Cerebellar cortex (tissue), 1 donor: Measurements from ENCODE around the gene BRSK1.

Source experiments
- DNase-seq: peaks from one replicate; pipeline ENCODE4 v3.0.0-alpha.2; 2015; ENCODE audit warnings: low spot score

BRSK1 gene

GRCh38 chr19:55273978-55274707, 9.7 kb upstream of the BRSK1 start:
- no peak for DNase-seq

DNA sequence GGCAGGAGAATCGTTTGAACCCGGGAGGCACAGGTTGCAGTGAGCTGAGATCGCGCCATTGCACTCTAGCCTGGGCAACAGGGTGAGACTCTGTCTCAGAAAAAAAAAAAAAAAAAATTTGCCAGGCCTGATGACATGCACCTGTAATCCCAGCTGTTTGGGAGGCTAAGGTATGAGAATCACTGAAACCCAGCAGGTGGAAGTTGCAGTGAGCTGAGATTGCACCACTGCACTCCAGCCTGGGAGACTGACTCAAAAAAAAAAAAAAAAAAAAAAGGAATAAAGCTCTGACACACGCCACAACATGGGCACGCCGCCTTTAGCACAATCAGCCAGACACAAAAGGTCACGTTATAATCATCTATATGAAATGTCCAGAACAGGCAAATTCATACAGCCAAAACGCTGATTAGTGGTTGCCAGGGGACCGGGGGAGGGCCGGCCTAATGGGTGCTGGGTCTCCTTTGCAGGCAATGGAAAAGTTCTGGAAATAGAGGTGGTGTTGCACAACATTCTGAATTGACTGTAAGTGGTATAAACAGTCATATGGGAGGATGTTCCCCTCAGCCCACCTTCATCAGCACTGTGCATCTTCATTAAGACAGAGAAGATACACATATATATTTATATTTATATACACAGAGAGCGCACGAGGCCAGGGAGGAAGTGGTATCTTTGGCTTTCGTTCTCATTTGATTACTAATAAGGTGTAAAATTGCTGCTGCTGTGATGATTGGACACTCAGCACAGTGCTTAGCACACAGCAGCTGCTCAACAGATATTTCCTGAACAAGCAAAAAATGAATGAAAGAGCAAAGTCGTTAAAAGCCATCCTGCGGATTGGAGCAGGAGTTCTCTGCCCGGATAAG, 7.7 kb upstream of the BRSK1 start:
- no peak for DNase-seq

- no peak for DNase-seq
These were observed 6.9 kb upstream of the BRSK1 start for GRCh38 chr19:55276720-55277430.

GRCh38 chr19:55277494-55277893, 6.3 kb upstream of the BRSK1 start:
- DNase-seq = no peak

- no peak for DNase-seq
These were observed 5.2 kb upstream of the BRSK1 start for GRCh38 chr19:55278391-55279135.

GRCh38 chr19:55279340-55279739, 4.5 kb upstream of the BRSK1 start:
- DNase-seq = no peak

- peak; percentile 97 for DNase-seq
These were observed 3.8 kb upstream of the BRSK1 start, which contains the start of gene HSPBP1 for GRCh38 chr19:55279770-55280643. Gene HSPBP1, minus strand, starts transcription at chr19:55280110. Its CDS starts 502 bp downstream, at chr19:55279608.

GRCh38 chr19:55284405-55285058, 735 bp downstream of the BRSK1 start:
- DNase-seq = no peak

- no peak for DNase-seq
These were observed 1.6 kb downstream of the BRSK1 start for GRCh38 chr19:55285229-55285890.

DNA sequence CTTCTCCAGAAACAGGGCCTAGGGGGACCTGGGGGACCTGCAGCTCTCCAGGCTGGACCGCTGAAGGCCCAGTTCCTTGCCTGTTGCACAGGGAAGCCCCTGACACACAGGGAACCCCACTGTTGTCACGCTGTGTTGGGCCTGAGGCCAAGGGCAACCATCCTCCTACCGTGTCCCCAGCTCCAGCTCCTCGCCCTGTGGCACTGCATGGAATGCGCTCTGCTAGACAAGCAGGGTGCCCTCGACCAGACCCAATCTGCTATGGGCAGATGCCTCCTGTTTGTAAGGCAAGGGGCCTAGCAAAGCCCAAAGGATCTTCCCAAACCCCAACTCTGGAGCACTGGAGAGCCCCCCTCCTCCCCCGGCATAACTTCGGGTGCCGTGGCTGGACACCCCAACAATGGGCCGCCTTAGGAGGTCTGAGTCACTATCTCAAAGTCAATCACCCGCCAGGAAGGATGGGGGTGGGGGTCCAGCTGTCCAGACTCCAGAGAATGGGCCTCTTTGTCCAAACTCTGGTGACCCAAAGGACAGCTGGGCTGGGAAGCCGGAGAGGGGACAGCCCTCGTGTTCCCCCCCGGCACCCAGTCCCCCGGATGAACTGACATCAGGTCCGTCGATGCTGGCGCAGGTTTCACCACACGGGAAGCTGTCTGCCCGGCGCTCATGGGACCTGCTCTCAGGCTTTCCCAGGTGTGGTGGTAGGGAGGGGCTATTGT, 3.7 kb downstream of the BRSK1 start:
- DNase-seq = no peak

- DNase-seq = peak; percentile 74
These were observed 5.5 kb downstream of the BRSK1 start for GRCh38 chr19:55289117-55289796.

- DNase-seq = no peak
These were observed 13.5 kb downstream of the BRSK1 start for GRCh38 chr19:55297267-55297666.

DNA sequence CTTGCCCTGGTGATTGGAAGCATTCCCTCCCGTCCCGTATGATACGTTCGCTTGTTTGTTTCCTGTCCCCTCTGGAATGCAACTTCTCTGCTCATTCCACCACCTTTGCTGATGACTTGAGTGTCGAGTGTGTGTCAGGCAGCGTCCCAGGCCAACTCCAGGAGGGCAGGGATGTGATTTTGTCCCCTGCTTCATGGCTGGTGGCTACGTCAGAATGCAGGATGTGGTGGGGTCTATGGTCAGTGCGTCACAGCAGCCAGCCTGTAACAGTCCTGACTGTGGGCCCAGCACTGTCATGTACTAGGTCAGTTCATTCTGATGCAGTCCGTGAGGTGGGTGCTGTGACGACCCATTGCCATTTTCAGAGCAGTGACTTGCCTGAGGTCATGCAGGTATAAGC, 16.2 kb downstream of the BRSK1 start:
- no peak for DNase-seq

DNA sequence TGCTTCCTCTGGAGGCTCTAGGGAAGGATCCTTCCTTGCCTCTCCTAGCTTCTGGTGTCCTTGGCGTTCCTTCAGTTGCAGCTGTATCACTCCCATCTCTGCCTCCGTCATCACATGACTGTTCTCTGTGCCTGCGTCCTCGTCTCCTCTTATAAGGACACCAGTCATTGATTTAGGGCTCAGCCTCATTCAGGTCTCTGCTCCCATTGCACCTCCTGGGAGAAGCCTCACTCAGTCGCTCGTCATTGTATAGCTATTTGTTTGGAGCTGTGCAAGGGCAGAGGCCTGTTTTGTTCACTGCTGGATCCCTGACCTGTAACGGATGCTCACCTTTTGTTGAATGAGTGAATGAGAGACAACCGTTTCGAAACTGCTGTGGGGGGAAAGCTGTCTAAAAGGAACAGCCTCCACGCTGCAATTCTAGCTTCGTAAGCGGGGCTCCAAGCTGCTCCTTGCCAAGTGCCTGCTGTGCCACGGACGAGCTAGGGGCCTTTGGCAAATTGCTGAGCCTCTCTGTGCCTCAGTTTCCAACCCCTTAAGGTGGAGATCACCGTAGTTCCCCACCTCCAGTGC, 17.2 kb downstream of the BRSK1 start:
- no peak for DNase-seq

DNA sequence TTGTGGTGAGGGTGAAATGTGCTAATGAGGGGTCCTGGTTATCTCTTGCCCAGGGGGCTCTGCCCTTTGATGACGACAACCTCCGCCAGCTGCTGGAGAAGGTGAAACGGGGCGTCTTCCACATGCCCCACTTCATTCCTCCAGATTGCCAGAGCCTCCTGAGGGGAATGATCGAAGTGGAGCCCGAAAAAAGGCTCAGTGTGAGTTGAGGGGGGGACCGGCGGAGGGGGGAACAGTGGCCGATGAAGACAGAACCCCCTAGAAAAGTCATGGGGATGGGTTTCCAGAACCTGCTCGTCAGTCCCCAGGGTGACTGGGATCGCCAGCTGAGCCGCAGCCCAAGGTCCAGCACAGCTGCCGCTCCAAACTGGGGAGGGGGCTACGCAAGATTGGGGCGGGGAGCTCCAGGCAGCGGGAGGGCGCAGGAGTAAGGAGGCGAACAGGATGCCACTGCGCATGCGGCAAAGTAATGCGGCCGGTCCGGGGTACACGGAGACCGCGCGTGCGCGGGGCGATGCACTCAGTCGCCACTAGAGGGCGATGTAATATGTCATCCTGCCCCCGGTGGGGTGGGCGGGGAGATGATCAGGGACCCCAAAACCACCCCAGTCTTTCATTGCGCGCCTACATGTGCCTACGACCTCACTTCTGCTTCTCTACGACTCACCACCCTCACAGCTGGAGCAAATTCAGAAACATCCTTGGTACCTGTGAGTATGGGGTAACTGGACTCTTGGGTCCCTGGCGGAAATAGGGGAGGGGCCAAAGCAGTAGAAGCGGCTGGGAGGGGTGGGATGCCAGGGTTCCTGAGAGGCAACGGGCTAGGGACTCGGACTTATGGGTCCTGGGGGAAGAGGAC, 17.9 kb downstream of the BRSK1 start:
- DNase-seq = peak; percentile 79

GRCh38 chr19:55302318-55302703, 18.5 kb downstream of the BRSK1 start:
- no peak for DNase-seq

DNA sequence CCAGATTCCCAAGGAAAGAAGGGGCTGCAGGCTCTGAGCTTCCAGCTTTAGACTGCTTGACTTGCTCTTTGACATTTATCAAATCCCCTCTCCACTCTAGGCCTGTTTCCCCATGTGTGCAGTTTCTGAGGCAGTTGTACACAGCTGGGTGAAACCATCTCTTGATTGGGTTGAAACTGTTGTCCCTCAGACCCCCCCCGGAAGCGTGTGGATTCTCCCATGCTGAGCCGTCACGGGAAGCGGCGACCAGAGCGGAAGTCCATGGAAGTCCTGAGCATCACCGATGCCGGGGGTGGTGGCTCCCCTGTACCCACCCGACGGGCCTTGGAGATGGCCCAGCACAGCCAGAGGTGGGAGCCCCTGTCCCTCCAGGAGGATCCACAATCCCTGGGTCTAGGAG, 19.7 kb downstream of the BRSK1 start:
- no peak for DNase-seq
